ENCODE data around the gene NIPA2. TPM values are rescaled to one million over a fixed set of nuclear protein-coding genes. Genes with fewer than 3 reads are reported as not detected.

Gene NIPA2
- total RNA-seq, 1 experiment from 2014 or later: 135 TPM

DNA sequence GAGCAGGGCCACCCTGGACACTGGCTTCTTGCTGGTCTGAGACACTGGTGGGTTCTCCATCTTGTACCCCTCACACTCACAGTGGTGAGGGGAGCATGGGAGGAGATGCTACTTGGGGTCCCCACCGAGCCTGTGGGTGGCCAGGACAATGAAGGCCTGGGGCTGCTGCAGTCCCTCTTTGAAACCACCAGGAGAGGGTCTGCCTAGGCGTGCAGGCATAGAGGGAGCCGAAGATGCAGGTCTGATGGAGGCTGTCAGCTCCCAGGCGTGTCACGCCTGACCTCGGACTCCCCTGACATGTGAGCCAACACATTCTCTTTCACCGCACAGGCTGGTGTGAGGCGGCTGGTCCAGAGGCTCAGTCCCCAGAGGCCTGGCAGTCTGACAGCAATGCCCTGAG, 39.1 kb downstream of the NIPA2 start:
- DNase-seq (ENCODE audit: low read depth): no peak

DNA sequence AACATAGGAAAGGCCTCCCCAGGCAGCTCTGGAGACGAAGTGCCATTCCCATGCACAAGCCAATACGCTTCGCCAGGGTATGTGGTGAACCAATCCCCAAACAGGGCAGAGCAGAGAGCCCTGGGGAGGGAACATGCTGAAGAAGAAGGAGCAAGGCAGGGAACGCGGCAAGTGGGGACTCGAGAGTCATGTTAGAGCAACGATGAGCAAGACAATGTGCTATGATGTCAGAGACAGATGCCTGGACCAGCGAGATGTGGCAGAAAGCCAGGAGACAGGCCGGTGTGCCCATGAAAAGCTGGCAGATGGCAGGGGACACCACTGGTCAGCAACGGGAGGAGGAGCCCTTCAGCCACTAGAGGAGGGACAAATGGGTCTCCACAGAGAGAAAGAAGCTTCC, 39.6 kb downstream of the NIPA2 start:
- DNase-seq (ENCODE audit: low read depth): peak; percentile 12

DNA sequence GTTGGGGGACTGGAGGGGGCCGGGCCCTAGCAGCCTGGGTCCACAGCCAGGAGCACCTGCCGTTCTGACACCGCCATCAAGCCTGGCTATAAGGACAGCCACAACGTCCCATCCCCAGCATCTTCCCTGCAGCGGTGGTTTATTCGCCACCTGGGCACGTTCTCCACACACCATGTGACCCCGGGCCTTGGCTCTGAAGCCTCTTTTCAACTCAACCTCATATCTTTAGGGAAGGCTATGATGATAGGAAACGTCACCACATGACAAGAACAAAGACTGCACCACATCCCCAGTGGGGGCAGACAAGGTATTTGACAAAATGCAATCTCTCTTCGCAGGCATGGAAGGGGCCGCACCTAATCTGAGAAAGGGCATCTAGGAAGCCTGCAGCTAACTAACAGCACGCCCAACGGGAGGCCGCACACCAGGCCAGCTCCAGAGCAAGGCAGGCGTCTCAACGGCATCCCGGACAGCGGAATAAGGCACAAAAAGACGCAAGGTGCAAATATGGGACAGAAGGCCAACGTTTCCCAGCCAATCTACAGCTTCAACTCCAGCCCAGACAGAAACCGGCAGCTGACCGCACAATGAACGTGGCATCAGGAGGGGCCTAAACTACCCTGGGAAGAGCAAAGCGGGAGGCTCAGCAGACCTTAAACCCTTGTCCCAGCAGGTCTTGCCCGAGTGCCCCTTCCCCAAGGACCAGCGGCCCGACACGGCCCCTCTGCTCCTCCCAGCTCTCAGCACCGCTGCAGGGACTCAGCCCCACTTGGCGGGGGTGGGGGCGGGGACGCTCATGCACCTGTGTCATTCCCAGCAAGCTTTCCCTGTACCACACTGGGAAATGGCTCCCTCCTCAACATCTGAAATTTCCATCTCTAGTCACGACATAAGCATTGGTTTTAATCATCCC, 41.9 kb downstream of the NIPA2 start:
- DNase-seq (ENCODE audit: low read depth): no peak

DNA sequence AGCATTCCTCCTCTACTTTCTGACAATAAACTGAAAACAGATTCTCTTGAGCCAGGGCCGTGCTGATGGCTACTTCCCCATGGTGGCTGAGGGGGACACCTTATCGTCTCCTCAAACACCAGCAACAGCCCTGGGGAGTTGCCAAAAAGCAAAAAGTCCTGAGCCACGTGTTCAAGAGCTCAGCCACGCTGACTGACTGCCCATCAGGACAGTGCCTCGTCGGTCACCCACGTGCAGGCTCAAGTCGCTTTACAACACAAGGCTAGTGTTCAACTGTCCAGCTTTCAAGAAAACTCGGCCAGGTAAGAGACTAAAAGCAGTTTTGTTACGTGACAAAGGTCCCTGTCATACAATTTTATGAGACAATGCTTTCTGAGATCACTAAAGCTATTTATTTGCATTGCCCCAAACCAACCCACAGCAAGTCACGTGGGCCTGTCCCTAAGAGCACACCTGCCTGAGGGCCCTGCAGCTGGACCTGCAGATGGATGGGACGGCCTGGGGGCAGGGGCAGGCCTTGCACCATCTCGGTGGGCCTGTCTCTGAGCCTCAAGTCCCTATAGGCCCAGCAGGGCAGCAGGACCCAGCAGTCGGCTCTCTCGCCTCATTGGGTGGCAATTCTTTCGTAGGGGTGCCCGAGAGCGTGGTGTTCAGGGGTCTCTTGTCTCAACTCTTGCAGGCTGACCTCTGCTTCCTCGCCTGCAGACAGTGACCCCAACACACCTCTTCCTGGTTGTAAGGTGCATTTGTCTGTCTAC, 42.7 kb downstream of the NIPA2 start:
- no peak for DNase-seq (ENCODE audit: low read depth)

DNA sequence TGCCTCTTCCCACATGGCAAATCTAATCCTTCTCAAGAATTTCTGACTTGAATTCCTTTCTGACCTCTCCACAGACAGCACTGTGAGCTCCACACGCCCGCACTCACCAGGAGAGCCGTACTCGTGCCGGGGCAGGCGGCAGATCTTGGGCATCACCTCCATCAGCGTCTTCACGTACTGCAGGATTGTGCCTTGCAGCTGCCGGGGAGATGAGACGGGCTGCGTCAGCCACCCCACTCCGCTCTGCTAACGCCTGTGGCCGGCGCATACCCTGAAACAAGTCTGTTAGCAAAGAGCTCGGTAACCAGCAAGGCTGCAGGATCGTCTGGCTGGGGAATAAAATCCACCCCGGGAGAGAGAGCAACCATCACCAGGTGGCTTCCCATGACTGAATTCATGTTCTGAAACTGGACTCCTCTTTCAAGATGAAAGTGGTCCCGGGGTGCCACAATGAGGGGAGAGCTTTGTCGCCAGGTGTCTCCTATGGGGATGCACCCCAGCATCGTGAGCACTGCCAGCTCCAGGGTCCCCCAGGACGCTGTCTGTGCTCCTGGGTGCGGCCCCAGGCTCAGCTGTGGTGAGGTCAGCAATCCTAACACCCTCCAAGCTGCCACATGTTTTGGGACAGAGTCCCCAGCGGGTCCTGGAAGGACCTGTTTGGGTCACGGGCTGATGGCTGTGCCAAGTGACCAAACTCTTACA, 43.4 kb downstream of the NIPA2 start:
- no peak for DNase-seq (ENCODE audit: low read depth)

DNA sequence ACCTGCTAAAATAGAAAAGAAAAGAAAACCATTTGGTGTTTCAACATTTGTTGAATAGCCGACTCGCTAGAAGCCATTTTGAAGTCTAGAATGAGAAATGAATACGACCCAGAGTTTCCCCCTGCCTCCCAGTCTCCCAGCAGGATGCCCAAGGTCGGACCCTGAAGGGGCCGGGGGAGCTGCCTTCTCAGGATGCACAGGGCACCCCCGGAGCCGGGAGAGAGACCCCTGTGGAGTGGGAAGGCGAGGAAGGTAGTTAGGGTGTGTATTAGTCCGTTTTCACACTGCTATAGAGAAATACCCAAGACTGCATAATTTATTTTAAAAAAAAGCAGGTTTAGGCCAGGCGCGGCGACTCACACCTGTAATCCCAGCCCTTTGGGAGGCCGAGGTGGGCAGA, 44.7 kb downstream of the NIPA2 start:
- DNase-seq (ENCODE audit: low read depth): no peak

DNA sequence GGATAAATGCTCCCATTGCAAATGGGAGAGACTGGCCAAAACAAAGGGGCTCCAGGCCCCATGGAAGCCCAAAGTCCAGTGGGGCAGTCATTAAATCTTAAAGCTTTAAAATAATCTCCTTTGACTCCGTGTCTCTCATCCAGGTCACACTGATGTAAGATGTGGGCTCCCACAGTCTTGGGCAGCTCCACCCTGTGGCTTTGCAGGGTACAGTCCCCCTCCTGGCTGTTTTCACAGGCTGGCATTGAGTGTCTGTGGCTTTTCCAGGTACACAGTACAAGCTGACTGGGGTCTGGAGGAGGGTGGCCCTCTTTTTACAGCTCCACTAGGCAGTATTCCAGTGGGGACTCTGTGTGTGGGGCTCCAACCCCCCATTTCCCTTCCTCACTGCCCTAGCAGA, 45.9 kb downstream of the NIPA2 start:
- no peak for DNase-seq (ENCODE audit: low read depth)

DNA sequence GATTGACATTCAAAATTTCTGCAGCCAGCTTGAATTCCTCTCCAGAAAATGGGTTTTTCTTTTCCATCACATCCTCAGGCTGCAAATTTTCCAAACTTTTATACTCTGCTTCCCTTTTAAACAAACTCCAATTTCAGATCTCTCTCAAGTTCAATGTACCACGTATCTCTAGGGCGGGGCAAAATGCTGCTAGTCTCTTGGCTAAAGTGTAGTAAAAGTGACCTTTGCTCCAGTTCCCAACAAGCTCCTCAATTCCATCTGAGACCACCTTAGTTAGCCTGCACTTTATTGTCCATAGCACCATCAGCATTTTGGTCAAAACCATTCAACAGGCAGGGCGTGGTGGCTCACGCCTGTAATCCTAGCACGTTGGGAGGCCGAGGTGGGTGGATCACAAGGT, 46.7 kb downstream of the NIPA2 start:
- DNase-seq (ENCODE audit: low read depth): no peak

DNA sequence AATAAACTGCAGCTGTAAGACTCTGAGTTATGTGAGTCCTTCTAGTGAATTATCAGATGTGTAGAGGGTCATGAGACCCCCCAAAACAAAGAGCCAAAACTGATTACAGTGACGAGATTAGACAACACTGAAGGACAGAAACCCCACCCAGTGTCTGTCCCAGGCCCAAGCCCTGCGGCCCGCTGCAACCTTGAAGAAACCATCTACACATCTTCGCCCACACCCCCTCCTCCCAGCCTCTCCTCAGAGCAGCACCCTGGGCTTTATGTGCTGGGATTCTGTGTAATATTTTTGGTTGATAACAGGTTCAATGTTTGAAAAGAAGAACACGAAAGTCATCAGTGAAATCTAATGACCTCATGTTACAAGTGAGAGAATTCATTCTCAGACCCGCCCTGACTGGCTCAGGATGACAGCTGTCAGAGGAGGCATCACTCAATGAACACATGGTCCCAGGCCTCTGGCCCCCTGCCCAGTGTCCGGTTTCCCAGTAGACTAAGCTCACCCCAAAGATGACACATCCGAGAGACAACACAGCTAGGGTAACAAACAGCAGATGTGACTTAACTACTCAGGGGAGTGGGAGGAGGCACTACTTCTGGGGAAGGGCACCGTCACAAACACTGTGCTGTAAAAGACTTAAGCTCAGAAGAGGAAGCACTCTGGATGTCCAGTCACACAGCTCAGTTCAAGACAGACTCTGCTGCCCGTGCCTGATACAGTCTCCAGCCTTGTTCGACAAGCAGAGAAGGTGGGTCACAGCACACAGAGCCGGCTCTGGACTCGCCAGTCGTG, 48.9 kb downstream of the NIPA2 start:
- DNase-seq (ENCODE audit: low read depth): peak; percentile 93

DNA sequence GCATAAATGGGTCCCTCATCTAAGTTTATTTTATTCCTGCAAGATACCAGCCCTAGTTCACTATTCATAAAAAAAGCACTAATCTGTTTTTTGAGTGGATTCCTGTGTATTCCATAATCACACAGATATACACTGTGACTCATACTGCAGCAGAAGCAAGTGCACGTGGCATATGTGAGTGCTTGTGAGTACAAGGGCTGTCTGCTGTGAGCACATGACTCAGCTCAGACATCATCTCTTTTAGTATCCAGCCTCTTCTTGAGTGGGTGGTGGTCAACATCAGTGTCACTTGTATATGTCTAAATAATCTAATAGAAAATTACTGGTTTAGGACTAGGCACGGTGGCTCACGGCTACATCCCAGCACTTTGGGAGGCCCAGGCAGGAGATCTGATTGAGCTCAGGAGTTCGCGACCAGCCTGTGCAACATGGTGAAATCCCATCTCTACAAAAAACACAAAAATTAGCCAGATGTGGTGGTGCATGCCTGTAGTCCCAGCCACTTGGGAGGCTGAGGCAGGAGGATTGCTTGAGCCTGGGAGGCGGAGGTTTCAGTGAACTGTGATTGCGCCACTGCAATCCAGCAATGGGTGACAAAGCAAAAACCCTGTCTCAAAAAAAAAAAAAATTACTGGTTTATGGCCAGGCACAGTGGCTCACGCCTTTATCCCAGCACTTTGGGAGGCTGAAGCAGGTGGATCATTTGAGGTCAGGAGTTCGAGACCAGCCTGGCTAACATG, 49.8 kb downstream of the NIPA2 start:
- DNase-seq (ENCODE audit: low read depth): peak; percentile 93

DNA sequence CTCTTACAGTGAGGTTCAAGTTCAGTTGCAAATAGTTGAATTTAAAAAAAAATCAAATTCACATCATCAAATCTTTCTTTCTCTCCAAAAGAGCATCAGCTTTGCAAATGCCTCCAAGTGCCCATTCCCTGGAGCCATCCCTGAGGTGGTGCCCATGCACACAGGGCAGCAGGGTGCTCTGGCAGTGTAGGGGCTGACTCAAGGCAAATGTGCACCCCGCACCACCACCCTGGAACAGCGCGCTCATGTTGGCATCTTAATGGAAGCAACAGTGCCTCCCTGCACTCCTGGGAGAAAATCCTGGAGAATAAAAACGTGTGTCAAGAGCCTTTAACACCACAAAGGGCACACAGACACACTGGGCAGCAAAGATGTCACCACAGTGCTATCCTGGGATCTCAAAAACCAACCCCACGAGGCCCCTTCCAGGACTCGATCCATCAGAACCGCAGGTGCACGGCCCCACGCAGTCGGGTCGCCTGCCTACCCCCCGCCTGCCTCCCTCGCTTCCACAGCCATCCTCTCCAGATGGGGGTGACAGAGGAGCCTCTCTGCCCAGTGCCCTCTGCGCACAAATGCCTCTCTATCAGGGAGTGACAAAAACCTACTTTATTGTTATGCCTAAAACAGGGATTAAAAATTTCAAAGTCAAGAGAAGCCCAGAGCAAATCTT, 50.8 kb downstream of the NIPA2 start:
- DNase-seq (ENCODE audit: low read depth): no peak

DNA sequence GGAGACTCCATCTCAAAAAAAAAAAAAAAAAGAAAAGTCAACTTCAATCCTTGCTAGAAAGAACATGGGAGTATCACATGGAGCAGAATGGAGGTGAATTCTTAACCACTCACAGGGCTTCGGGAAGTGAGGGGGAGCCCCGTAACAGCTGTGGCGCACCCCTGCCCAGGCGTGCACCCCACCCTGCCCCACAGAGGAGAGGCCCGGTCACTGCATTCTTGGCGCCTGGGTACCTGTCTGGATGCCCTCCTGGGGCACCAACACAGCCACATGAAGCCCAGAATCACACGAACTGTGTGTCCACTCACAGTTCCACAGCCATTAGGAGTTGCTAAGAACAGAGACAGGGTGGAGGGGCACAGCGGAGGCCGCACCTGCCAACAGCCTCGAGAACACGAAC, 51.8 kb downstream of the NIPA2 start:
- DNase-seq (ENCODE audit: low read depth): no peak

DNA sequence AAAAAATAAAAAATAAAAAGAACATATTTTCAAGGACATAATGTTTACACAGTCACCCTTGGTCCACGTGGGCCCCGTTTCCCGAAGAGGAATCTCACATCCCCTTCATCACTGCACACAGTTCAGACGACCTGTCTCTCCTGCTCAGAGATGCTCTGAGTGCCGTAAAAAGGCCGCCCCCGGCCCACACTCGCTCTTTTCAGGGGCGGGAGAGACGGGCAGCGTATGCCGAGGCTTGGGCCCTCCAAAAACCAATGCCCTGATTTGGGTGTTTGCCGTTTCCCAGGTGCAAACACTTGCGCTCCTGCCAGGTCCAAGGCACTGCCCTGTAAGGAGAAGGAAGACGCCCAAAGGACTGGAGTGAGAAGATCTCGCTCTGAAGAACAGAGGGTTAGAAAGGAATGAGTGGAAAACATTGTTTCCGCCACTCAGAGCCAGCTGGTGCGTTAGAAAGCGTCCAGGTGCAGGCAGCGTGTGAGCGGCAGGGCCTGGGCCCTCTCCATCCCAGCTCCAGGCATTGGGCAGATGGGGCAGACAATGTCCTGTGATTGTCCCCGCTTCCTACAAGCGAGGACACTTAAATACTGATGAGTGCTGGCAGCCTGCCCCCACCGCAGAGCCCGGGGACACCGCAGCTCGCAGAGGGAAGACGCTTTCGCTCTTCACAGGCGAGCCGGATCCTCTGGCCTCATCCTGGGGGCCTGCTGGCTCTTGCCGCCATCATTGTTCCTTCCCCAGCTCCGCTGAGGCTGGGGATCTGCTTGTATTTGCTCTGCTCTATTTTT, 53.2 kb downstream of the NIPA2 start:
- DNase-seq (ENCODE audit: low read depth): no peak

DNA sequence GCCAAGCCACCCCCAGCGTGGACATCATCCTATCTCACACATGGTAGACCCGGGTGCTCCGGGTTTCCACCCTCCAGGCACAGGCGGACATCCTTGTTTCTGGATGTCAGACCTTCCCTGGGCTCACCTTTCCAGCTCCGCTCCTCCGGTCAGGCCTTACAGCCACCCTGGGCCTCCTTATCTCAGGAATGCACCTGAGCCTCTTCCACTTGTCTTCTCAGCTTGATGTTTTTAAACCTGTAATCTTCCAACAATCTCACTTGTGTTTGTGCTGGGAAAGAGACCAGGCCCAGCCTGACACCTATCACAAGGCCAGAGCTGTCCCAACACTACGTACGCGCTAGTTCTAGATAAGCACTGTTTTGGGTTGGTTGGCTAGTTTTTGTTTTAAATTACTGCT, 53.9 kb downstream of the NIPA2 start:
- no peak for DNase-seq (ENCODE audit: low read depth)

DNA sequence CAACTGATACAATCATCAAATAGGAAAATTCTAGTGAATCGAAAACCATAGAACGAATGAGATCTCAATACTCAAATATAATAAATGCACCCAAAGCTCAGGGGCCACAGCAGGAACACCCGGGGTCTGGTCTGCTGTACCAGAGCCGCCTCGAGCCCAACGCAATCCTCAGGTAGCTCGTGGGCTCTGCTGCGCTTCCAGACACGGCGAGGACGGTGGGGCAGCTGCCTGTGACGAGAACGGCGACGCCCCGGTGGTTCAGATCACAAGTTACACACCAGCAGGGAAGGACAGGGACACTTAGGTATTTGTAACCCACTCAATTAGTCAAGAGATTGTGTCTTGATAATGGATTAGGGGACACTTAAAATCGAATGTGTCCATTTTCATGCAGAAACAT, 54.6 kb downstream of the NIPA2 start:
- DNase-seq (ENCODE audit: low read depth): no peak

DNA sequence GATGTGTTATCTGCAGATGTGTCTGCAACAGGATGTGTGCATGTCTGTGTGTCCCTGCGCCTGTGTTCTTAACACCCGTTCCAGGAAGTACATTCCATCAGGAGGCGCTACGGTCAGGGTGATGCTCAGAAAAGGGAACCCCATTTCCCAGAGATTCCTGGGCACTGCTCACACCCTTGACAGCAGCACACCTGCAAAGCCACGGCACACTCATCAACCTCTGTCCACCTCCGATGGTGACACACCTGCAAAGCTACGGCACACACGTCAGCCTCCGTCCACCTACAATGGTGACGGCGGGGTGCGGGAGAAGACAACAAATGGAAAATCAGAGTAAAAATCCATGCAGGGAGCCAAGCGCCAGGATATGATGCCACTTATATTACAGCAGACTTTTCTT, 55.4 kb downstream of the NIPA2 start:
- DNase-seq (ENCODE audit: low read depth): no peak

DNA sequence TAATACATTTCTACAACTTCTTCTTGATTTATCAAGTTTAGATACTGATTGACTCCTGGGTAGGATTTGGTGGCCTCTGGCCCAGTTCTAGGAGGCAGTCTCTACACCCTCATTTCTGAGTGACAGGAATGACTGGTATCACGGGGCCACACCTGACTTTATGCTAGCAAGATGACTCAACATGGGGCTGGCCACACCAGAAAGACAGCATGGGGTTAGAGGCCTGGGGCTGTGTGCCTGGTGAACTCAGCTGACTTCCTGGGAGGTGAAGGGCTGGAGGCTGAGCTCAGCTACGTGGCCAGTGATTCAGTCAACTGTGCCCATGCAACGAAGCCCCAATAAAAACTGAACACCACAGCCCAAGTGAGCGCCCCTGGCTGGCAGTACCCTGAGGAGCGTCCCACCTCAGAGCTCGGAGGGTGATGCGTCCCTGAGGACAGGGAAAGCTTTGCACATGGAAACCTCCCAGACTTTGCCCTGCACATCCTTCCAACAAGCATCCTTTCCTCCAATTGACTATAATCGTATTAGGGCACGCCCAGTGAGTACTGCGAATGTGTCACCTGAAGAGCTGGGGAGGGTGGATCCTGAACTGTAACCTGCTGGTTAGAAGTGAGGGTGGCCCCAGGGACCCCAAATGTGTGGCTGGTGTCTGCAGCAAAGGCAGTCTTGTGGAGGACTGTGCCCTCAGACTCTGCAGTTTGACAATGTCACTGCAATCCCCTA, 57.2 kb downstream of the NIPA2 start:
- DNase-seq (ENCODE audit: low read depth): peak; percentile 90

DNA sequence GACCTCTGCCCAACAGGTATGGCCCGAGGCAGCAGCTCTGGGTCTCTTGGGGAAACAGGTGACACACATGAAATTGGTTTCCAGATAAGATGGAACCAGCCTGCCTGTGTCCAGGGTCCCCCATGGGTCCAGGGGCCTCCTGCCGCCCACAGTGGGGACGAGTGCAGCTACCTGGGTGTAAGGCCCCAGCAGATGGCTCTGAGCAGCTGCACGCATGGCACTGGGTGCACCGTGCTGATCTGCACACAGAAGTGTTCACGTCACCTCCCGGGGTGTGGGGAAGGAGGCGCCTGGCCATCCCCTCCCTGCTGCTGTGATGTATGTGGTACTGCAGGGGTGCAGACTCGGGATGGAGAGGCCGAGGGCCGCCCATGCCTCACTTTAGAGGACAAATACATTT, 63.6 kb downstream of the NIPA2 start:
- no peak for DNase-seq (ENCODE audit: low read depth)

DNA sequence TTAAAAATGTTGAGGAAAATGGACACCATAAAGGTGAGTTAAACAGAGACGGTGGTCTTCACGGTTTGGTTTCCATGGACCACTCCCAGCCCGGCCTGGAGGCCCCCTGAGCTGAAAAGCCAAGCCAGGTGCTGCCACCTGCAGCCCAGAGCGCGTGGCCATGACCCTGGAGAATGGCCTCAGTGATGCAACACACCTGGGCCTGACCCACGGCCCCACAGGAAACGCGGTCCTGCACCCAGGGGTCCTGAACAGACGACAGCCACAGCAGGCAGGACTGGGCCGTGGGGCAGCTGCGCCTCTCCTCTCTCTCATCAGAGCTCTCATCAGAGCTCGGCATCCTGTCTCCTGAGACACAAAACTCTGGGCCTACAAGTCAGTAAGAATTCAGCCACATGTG, 64.1 kb downstream of the NIPA2 start:
- no peak for DNase-seq (ENCODE audit: low read depth)

Measured in RPMI7951 (cell line).